ENCODE measurements around the gene CACNA1C. TPM values are rescaled to one million over a fixed set of nuclear protein-coding genes. Genes with fewer than 3 reads are reported as not detected.

Gene CACNA1C
- total RNA-seq, 1 donor from 2014 or later: 11.7 TPM

DNA sequence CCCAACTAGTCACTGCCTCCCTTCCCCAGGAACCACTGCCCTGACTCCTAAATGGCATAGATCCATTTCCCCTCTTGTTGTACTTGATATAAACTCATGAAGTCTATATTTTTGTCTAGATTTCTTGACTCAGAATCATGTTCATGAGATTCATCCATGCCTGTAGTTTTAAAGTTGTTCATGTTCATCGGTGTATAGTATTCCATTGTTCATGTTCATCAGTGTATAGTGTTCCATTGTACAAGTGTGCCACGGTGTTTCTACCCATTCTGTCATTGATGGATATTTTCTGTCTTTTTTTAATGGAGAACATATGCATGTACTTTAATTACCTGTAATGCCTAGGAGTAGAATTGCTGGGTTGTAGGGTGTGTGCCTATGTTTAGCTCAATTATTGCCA is 261.7 kb downstream of the CACNA1C start:
- TF ChIP-seq, protein P1, sequence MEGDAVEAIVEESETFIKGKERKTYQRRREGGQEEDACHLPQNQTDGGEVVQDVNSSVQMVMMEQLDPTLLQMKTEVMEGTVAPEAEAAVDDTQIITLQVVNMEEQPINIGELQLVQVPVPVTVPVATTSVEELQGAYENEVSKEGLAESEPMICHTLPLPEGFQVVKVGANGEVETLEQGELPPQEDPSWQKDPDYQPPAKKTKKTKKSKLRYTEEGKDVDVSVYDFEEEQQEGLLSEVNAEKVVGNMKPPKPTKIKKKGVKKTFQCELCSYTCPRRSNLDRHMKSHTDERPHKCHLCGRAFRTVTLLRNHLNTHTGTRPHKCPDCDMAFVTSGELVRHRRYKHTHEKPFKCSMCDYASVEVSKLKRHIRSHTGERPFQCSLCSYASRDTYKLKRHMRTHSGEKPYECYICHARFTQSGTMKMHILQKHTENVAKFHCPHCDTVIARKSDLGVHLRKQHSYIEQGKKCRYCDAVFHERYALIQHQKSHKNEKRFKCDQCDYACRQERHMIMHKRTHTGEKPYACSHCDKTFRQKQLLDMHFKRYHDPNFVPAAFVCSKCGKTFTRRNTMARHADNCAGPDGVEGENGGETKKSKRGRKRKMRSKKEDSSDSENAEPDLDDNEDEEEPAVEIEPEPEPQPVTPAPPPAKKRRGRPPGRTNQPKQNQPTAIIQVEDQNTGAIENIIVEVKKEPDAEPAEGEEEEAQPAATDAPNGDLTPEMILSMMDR (IDR thresholded peaks at IDR 0.05; ENCODE audit: unreplicated experiment): no peak
- no peak overlapping the region for H3K4me3 Mint-ChIP-seq (ENCODE audit: low read depth)

DNA sequence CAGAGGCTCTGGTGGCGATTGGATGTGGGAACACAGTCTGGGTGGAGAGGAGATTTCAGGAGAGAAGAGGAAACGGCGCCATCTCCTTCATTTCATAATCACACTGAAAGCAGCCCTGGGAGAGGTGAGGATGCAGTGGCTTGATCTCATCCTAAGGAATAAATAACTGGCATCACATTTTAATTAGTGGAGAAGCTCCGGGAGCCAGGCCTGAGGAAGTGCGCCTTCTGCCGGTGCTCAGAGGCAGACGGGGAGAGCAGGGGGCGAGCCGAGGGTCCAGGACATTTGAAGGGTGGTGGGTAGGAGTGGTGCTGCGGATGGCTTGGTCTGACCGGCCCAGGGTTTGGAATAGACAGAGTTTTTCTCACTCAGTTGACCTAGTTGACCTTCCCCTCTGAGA is 265.0 kb downstream of the CACNA1C start:
- Mint-ChIP-seq H3K9me3 (ENCODE audit: low read depth) (peaks cover 2% of the 10 kb centered on the region), H3K36me3 (ENCODE audit: insufficient read depth) (no peaks in the 10 kb centered on the region), H3K27me3 (peaks cover 33% of the 10 kb centered on the region), H3K27ac (no peak overlapping the region), H3K4me3 (ENCODE audit: low read depth) (no peak overlapping the region), H3K4me1 (ENCODE audit: low read depth) (peaks cover 5% of the 10 kb centered on the region)
- DNase-seq (ENCODE audit: low spot score, unreplicated experiment): no peak
- TF ChIP-seq, protein P1 (IDR thresholded peaks at IDR 0.05; ENCODE audit: unreplicated experiment): no peak

More for the DNA sequence above, 261.7 kb downstream of the CACNA1C start:
- Mint-ChIP-seq H3K9me3 (ENCODE audit: low read depth) (peaks cover 2% of the 10 kb centered on the region), H3K27ac (no peak overlapping the region), H3K4me1 (ENCODE audit: low read depth) (no peaks in the 10 kb centered on the region), H3K27me3 (peaks cover 29% of the 10 kb centered on the region), H3K36me3 (ENCODE audit: insufficient read depth) (no peaks in the 10 kb centered on the region)
- DNase-seq (ENCODE audit: low spot score, unreplicated experiment): no peak

DNA sequence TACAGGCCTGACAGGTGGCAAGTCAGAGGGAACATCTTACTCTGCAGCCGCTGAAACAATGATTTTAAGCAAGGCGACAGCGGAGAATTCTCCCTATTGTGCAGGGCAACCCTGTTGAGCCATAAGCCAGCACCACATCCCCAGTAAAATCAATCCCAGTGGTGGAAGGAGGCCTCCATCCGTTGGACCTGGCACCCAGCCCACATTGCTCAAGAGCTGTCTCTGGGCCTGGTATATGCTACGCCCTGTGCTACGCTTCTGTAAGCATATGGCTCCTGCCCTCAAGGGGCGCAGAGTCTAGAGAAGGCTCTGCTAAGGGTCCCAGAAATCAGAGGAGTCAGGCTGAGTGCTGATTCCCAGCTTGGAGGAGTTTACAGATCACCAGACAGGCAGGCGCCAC is 265.5 kb downstream of the CACNA1C start:
- Mint-ChIP-seq H3K4me3 (ENCODE audit: low read depth) (no peak overlapping the region), H3K4me1 (ENCODE audit: low read depth) (peaks cover 5% of the 10 kb centered on the region), H3K27ac (no peak overlapping the region), H3K27me3 (peaks cover 38% of the 10 kb centered on the region), H3K36me3 (ENCODE audit: insufficient read depth) (no peaks in the 10 kb centered on the region), H3K9me3 (ENCODE audit: low read depth) (peaks cover 2% of the 10 kb centered on the region)
- TF ChIP-seq, protein P1 (IDR thresholded peaks at IDR 0.05; ENCODE audit: unreplicated experiment): no peak
- no peak for DNase-seq (ENCODE audit: low spot score, unreplicated experiment)

DNA sequence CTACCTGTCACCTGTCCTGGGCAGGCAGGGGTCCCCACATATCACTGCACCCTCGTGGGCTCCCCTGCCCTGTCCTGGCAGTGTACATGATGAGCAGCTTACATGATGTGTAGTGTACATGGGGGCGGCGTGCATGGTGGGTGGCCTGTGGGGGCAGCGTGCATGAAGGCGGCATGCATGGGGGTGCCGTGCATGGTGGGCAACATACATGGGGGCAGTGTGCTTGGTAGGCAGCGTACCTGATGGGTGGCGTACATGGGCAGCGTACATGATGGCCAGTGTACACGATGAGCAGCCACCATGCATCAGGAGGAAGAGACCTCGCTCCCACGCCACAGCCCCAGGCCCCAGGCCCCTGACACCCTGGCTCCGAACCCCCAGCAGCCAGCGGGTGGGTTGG is 266.3 kb downstream of the CACNA1C start:
- Mint-ChIP-seq H3K27ac (no peak overlapping the region), H3K9me3 (ENCODE audit: low read depth) (peaks cover 2% of the 10 kb centered on the region), H3K36me3 (ENCODE audit: insufficient read depth) (no peaks in the 10 kb centered on the region), H3K4me1 (ENCODE audit: low read depth) (peaks cover 5% of the 10 kb centered on the region), H3K27me3 (peaks cover 34% of the 10 kb centered on the region), H3K4me3 (ENCODE audit: low read depth) (no peak overlapping the region)
- TF ChIP-seq, protein P1 (IDR thresholded peaks at IDR 0.05; ENCODE audit: unreplicated experiment): no peak
- DNase-seq (ENCODE audit: low spot score, unreplicated experiment): no peak

DNA sequence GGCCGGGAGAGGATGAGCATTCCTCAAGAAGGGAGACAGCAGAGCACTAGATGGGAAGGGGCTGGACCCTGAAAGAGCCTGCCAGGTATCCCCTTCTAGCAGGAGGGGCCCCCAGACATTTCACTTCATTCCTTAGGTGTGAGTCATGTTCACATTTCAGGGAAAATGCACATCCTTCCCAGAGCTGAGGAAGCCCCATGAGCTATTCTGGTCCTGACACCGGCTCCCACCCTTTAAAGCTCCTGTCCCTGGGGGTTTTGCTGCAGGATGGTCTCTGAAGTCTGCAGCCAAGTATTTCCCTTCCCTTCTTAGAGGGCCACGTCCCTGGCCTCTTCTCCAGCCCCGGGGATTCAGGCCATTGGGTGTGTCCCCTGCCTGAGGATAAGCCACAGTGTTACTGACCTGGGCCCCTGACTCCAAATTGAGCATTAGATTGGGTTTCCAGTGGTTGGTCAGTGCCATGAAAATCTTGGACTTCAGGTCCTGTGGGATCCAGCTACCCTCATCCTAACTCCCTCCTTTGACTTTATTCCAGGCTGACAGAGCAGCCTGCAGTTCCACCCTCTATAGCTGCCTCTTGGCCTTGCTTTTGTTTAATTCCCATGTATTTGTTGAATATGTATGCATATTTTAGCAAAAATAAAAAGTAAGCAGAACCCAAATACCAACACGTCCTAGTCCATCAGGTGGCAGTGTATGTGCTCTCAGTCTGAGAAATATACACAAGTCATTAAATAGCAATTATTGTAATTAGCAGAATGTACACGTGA is 267.1 kb downstream of the CACNA1C start:
- DNase-seq (ENCODE audit: low spot score, unreplicated experiment): no peak
- peaks cover 31% of the 10 kb centered on the region for H3K27me3 Mint-ChIP-seq
- TF ChIP-seq, protein P1 (IDR thresholded peaks at IDR 0.05; ENCODE audit: unreplicated experiment): no peak
- H3K4me1 Mint-ChIP-seq (ENCODE audit: low read depth): peaks cover 7% of the 10 kb centered on the region
- no peaks in the 10 kb centered on the region for H3K36me3 Mint-ChIP-seq (ENCODE audit: insufficient read depth)
- H3K27ac Mint-ChIP-seq: no peak overlapping the region
- no peaks in the 10 kb centered on the region for H3K9me3 Mint-ChIP-seq (ENCODE audit: low read depth)
- no peak overlapping the region for H3K4me3 Mint-ChIP-seq (ENCODE audit: low read depth)

Measured in progenitor cell of endocrine pancreas (in vitro differentiated cells).